Stimulated activated naive CD4-positive, alpha-beta T cell treated with Interleukin-2 at 50 U/mL for 16 hours (primary cell): ENCODE results near the gene AP5S1.
"Not testable (repeated sequence)": the region's sequence is repeated elsewhere in the genome, so short reads cannot be mapped to it uniquely, and the experiment has no call there.

Experiments
- DNase-seq: peaks from one replicate; lab custom pipeline; 2025; lab: John Stamatoyannopoulos, UW

AP5S1 gene

DNA sequence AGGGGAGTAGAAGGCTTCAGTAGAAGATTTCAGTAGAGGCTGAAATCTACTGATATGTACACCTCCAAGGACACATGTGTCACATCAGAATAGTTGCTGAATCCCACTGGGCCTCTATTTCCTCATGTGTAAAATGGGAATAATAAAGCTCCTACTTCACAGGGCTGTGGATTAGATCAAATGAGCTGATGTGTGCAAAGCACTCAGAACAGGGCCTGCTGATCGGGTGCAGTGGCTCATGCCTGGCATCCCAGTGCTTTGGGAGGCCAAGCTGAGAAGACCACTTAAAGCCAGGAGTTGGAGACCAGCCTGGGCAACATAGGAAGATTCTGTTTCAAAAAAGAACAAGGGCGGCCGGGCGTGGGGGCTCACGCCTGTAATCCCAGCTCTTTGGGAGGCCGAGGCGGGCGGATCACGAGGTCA, 8.1 kb upstream of the AP5S1 start:
- DNase-seq: no peak

DNA sequence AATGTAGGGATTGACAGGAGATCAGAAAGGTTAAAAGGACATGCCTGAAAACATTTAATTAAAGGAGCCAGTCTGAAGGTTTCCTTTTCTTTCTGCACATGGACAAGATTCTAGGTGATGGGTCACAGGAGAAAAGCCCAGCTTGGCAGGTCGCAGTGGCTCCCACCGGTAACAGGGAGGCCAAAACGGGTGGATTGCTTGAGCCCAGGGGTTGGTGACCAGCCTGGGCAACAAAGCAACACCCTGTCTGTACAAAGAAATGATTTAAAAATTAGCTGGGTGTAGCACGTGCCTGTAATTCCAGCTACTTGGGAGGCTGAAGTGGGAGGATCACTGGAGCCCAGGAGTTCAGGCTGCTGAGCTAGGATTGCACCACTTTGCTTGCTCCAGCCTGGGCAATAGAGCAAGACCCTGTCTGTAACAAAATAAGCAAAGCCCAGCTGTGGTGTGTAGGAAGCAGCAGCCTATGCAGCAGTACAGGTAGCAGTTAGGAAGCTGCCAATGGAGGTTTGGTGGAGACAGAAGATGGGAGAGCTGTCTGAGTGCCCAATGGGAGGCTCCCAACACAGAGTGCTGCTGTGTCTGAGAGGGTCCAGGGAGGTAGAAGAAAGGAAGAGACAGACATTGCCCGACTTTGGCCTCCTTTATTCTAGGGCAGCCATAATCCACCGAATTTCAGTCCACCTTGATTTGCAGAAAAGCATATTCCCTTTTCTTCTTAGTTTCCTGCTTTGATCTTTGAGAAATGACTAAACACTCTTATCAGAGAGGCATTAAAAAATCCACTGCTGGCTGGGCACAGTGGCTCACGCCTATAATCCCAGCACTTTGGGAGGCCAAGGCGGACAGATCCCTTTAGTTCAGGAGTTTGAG, 7.1 kb upstream of the AP5S1 start:
- no peak for DNase-seq

- no peak for DNase-seq
Observed at GRCh38 chr20:3813848-3814581, 6.3 kb upstream of the AP5S1 start.

DNA sequence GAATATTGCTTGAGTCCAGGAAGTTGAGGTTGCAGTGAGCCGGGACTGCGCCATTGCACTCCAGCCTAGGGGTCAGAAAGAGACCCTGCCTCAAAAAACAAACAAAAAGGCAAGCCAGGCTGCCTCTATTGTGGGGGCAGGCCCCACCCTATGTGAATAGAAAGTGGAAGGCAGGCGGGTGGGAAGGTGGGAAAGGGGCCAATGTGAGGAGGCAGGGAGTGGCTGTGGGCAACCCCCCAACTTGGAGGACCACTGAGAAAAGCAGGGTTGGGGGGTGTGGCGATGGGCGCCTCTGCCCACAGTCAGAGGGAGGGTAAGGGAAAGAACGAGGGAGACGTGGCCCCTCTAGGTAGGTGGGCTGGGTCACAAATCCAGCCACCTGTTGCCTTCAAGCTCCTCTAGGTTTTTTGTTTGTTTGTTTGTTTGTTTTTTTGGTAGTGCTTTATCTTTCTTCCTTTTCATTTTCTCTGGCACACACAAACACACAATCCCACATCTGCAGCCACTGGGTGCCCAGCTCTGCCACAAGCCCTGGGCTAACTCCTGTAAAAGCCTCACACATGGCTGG, 5.3 kb upstream of the AP5S1 start:
- DNase-seq: no peak

GRCh38 chr20:3815703-3816315, 4.5 kb upstream of the AP5S1 start:
- DNase-seq: peak; percentile 6

DNA sequence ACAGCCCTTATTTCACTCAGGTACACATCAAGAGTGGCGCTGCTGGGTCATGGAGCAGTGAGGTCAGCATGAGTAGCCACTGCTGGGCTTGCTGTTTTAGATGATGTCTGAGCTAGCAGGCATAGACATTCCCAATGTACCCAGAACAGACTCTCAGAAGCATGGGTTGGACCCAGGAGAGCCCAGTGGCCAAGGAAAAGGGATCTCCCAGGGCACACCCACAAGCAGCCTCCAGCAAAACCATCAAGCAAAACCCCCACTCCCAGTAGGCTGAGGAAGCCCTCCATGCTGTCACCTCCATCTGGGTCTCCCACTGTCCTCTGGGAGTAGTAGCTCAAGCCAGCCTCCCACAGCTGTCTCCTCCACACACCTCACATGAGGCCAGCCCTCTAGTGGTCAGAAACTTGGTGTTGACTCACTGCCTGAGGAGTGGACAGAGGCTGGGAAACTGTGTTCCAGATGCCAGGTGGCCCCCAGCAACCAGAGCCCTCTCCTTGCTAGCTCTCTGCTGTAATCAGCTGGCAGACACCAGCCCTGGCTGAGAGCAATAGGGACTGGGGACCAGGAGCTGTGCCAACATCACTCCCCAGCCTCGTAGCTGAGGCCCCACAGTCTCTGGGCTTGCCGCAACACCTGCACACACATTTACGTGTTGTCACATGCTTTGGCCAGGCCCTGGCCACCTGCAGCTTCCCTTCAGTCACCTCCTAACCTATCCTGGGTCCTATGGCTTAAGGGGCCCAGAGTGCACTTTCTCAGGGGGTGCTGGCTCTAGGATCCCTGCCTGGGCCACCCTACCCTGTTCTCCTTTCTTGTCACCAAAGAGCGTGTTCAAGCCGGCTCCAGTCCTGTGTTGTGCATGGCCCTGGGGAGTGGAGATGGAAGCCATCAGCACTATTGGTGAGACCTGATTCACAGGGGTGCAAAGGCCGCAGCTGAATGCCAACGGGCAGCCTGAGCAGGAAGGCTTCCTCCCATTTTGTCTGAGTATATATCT, 1.9 kb upstream of the AP5S1 start:
- DNase-seq: no peak

DNA sequence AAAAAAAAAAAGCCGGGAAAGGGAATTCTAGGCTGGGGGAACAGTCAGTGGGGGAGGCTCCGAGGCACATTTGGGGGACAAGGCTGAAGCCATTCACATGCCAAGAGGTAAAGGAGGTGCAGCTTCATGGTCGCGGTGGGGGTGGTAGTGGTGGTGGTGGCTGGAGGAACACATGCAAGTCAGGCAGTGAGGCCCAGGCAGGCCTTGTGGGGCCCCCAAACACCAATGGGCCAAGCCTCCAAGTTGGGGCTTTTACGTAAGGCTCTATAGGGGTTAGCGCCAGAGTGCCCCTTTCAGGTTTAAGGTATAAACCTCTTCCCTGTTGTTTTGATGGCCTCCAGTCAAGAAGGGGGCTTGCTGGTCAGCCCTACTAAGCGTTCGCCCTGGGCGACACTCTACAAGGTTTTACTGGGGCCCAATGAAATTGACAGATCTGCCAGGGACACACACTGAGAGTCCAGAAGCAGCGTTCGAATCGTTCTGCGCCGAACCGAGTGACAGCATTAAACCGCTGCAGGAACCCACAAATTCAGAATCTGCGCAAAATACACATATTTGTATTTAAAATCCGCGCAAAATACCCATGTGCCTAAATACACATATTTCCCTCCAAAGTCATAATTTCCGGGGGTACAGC, 818 bp upstream of the AP5S1 start:
- no peak for DNase-seq

DNA sequence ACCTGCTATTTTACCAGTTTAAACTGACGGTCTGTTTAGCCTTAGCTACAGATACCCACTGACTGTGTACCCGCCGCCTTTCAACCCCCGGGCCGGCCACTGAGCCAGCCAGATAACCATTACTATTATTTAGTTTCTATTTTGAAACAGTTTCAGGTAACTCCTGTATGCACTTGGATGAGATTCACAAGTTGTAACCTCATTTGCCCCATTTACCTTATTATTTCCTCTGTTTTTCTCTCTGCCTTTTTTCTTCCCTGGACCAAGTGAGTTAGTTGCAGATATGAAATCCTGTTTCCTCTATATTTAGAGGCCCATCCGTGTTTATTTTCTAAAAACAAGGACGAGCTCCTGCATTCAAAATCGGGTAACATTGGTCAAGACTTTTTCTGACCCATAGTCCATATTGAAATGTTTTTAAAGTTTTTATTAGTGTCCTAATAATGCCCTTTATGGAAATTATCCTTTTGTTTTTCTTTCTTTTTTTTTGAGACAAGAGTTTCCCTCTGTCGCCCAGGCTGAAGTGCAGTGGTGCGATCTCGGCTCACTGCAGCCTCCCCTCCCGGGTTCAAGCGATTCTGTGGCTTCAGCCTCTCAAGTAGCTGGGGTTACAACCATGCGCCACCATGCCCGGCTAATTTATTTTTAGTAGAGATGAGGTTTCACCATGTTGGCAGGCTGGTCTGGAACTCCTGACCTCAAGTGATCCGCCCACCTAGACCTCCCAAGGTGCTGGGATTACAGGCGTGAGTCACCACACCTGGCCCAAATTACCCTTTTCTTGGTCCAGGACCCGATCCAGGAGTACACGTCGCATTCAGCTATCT, 767 bp downstream of the AP5S1 start:
- DNase-seq: no peak

- no peak for DNase-seq
Observed at GRCh38 chr20:3821996-3822395, 1.6 kb downstream of the AP5S1 start.

DNA sequence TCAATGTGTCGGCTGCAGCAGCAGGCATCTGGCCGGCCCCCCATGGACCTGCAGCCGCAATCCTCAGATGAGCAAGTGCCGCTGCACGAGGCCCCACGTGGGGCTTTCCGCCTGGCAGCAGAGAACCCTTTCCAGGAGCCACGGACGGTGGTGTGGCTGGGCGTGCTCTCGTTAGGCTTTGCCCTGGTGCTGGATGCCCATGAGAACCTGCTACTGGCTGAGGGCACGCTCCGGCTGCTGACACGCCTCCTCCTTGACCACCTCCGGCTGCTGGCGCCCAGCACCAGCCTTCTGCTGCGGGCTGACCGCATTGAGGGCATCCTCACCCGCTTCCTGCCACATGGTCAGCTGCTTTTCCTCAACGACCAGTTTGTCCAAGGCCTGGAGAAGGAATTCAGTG, 3.5 kb downstream of the AP5S1 start:
- DNase-seq: no peak

- no peak for DNase-seq
Observed at GRCh38 chr20:3825526-3825925, 5.2 kb downstream of the AP5S1 start.

GRCh38 chr20:3826420-3826819, 6.1 kb downstream of the AP5S1 start:
- DNase-seq: no peak

- no peak for DNase-seq
Observed at GRCh38 chr20:3828798-3829197, 8.5 kb downstream of the AP5S1 start.

DNA sequence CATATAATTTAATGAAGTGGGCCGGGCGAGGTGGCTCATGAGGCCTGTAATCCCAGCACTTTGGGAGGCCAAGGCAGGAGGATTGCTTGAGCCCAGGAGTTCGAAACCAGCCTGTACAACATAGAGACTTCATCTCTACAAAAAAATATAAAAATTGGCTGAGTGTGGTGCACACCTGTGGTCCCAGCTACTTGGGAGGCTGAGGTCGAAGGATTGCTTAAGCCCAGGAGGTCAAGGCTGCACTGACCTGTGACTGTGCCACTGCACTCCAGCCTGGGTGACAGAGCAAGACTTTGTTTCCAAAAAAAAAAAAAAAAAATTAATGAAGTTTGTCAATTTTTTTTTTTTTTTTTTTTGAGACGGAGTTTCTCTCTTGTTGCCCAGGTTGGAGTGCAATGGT, 9.5 kb downstream of the AP5S1 start:
- DNase-seq: not testable (repeated sequence)

- DNase-seq: no peak
Observed at GRCh38 chr20:3836132-3836531, 15.8 kb downstream of the AP5S1 start.

GRCh38 chr20:3839328-3839727, 19.0 kb downstream of the AP5S1 start:
- DNase-seq: no peak

- DNase-seq: not testable (repeated sequence)
Observed at GRCh38 chr20:3840201-3840600, 19.9 kb downstream of the AP5S1 start.

DNA sequence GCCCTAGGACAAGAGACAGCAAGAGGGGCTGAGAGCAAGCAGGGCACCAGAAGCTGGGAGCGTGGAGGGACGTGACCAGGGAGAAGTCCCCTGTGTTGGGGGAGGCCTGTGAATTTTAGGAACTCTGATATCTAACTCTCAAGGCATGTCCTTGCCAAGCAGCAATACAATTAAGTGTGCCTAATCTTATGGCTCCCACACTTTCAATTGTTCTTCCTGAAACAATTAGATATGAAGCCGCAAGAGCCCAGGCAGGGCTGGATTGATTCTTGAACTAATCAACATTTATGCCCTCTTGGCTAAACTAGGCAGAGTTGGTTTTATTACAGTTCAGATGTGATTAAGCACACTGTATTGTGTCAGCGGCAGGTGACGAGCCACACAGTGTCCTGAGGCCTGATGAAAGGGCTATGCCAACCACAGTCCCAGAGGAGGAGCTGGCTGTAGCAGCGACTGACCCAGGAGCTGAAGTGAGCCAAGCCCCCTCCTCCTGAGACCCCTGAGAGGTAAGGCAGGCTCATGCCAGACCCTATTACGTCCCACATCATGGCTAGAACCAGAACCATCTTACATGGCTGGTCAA, 22.1 kb downstream of the AP5S1 start:
- DNase-seq: no peak

DNA sequence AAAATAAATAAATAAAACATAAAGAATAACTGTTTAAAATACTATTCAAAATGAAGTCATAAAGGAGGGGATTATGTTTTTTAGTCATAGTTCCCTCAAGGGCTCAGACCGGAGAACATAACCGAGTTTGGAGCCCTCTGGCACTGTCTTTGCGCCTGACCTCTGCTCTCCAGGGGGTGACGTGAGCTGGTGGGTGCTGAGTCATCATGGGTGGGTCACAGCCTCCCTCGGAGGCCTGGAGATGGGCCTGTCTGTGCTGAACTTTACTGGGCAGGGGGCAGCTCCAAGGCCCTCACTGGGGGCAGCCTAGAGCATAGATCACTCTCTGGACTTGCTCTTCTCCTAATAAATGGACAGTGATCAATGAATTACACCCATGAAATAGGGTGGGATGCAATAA, 23.1 kb downstream of the AP5S1 start:
- no peak for DNase-seq
